ENCODE data around the gene LGR6.
"Not testable (repeated sequence)": the region's sequence is repeated elsewhere in the genome, so short reads cannot be mapped to it uniquely, and the experiment has no call there.

Gene LGR6

GRCh38 chr1:202162047-202162417 is 31.6 kb upstream of the LGR6 start:
- peak overlapping the region; percentile 91 to 100 (median 96) for H3K4me2 ChIP-seq

GRCh38 chr1:202162418-202163280 is 30.9 kb upstream of the LGR6 start:
- H3K4me3 ChIP-seq: peak overlapping the region in 6 of 10 experiments; percentile 72 to 83 (median 78); a peak in 9 of 20 replicates
- peak overlapping the region; percentile 86 to 98 (median 94); a peak in 20 of 22 replicates for H3K27ac ChIP-seq
- peaks cover 0 to 8% (median 0%) of the 10 kb centered on the region in 11 experiments; a peak in 4 of 22 replicates for H3K27me3 ChIP-seq
- peak overlapping the region; percentile 91 to 100 (median 96) for H3K4me2 ChIP-seq
- peaks cover 72 to 92% (median 85%) of the 10 kb centered on the region in 10 experiments for H3K4me1 ChIP-seq
- H3K9me3 ChIP-seq (replicated peaks in 1 of 11): no peaks in the 10 kb centered on the region
- peak overlapping the region; percentile 84 to 95 (median 89); a peak in 18 of 22 replicates for H3K9ac ChIP-seq
- no peak for TF ChIP-seq Cebpa-rat (IDR thresholded peaks at IDR 0.05)
- H3K36me3 ChIP-seq: peaks cover 5 to 17% (median 9%) of the 10 kb centered on the region in 11 experiments; a peak in 17 of 22 replicates
- H4K20me1 ChIP-seq: peaks cover 0 to 31% (median 16%) of the 10 kb centered on the region in 11 experiments; a peak in 17 of 22 replicates

More at GRCh38 chr1:202162047-202162417, 31.6 kb upstream of the LGR6 start:
- Histone ChIP-seq H3K27me3 (peaks cover 0 to 8% (median 0%) of the 10 kb centered on the region in 11 experiments; a peak in 4 of 22 replicates), H3K36me3 (peaks cover 10 to 23% (median 15%) of the 10 kb centered on the region in 11 experiments; a peak in 20 of 22 replicates), H3K9ac (peak overlapping the region; percentile 84 to 95 (median 89); a peak in 20 of 22 replicates), H3K4me1 (peaks cover 78 to 98% (median 91%) of the 10 kb centered on the region in 10 experiments), H3K9me3 (replicated peaks in 1 of 11) (no peaks in the 10 kb centered on the region), H4K20me1 (peaks cover under 1 to 36% (median 21%) of the 10 kb centered on the region in 11 experiments; a peak in 18 of 22 replicates), H3K27ac (peak overlapping the region; percentile 86 to 98 (median 94); a peak in 21 of 22 replicates), H3K4me3 (peak overlapping the region in 9 of 10 experiments; percentile 6 to 83 (median 76); a peak in 15 of 20 replicates)
- no peak for TF ChIP-seq Cebpa-rat (IDR thresholded peaks at IDR 0.05)

- H4K20me1 ChIP-seq: peaks cover 0 to 23% (median 7%) of the 10 kb centered on the region in 11 experiments; a peak in 11 of 22 replicates
- H3K4me1 ChIP-seq: peaks cover 63 to 82% (median 76%) of the 10 kb centered on the region in 10 experiments
- peak overlapping the region in 3 of 10 experiments; percentile 11 to 80 (median 78); a peak in 4 of 20 replicates for H3K4me3 ChIP-seq
- peak overlapping the region in 10 of 11 experiments; percentile 89 to 98 (median 94); a peak in 18 of 22 replicates for H3K27ac ChIP-seq
- peaks cover 0 to 8% (median 0%) of the 10 kb centered on the region in 11 experiments; a peak in 8 of 22 replicates for H3K36me3 ChIP-seq
- H3K27me3 ChIP-seq: peaks cover 0 to 8% (median 0%) of the 10 kb centered on the region in 11 experiments; a peak in 4 of 22 replicates
- no peaks in the 10 kb centered on the region for H3K9me3 ChIP-seq (replicated peaks in 1 of 11)
- H3K9ac ChIP-seq: peak overlapping the region in 10 of 11 experiments; percentile 4 to 95 (median 90); a peak in 18 of 22 replicates
- TF ChIP-seq Cebpa-rat (IDR thresholded peaks at IDR 0.05): no peak
- H3K4me2 ChIP-seq: peak overlapping the region; percentile 91 to 100 (median 96)
These were observed 30.0 kb upstream of the LGR6 start for GRCh38 chr1:202163281-202164270.

- Histone ChIP-seq H3K9ac (peak overlapping the region; percentile 4 to 92 (median 62); a peak in 19 of 22 replicates), H3K4me2 (peak overlapping the region; percentile 91 to 100 (median 96))
These were observed 29.1 kb upstream of the LGR6 start for GRCh38 chr1:202164271-202165037.

GRCh38 chr1:202165267-202165941 is 28.2 kb upstream of the LGR6 start:
- no peaks in the 10 kb centered on the region for H3K9me3 ChIP-seq (replicated peaks in 1 of 11)
- H3K27ac ChIP-seq: peak overlapping the region in 8 of 11 experiments; percentile 35 to 95 (median 48); a peak in 10 of 22 replicates
- peaks cover 54 to 64% (median 61%) of the 10 kb centered on the region in 10 experiments for H3K4me1 ChIP-seq
- H4K20me1 ChIP-seq: peaks cover 0 to 23% (median 0%) of the 10 kb centered on the region in 11 experiments; a peak in 5 of 22 replicates
- H3K4me2 ChIP-seq: peak overlapping the region; percentile 91 to 100 (median 96)
- no peak for TF ChIP-seq Cebpa-rat (IDR thresholded peaks at IDR 0.05)
- peak overlapping the region; percentile 4 to 92 (median 62); a peak in 16 of 22 replicates for H3K9ac ChIP-seq
- H3K4me3 ChIP-seq: peak overlapping the region in 6 of 10 experiments; percentile 1 to 39 (median 26); a peak in 5 of 20 replicates
- H3K36me3 ChIP-seq: no peaks in the 10 kb centered on the region
- H3K27me3 ChIP-seq: peaks cover 0 to 8% (median 0%) of the 10 kb centered on the region in 11 experiments; a peak in 4 of 22 replicates

More at GRCh38 chr1:202164271-202165037, 29.1 kb upstream of the LGR6 start:
- H3K9me3 ChIP-seq (replicated peaks in 1 of 11): no peaks in the 10 kb centered on the region
- H4K20me1 ChIP-seq: peaks cover 0 to 23% (median 0%) of the 10 kb centered on the region in 11 experiments; a peak in 7 of 22 replicates
- no peak for TF ChIP-seq Cebpa-rat (IDR thresholded peaks at IDR 0.05)
- no peaks in the 10 kb centered on the region for H3K36me3 ChIP-seq
- peaks cover 54 to 74% (median 67%) of the 10 kb centered on the region in 10 experiments for H3K4me1 ChIP-seq
- peak overlapping the region in 7 of 10 experiments; percentile 1 to 39 (median 22); a peak in 7 of 20 replicates for H3K4me3 ChIP-seq
- H3K27me3 ChIP-seq: peaks cover 0 to 8% (median 0%) of the 10 kb centered on the region in 11 experiments; a peak in 4 of 22 replicates
- H3K27ac ChIP-seq: peak overlapping the region in 9 of 11 experiments; percentile 30 to 95 (median 47); a peak in 17 of 22 replicates

GRCh38 chr1:202165942-202166843 is 27.4 kb upstream of the LGR6 start:
- Histone ChIP-seq H4K20me1 (peaks cover 0 to 23% (median 0%) of the 10 kb centered on the region in 11 experiments; a peak in 5 of 22 replicates), H3K9me3 (replicated peaks in 1 of 11) (no peaks in the 10 kb centered on the region), H3K9ac (peak overlapping the region in 4 of 11 experiments; percentile 4 to 63 (median 41); a peak in 4 of 22 replicates), H3K4me3 (no peak overlapping the region), H3K27me3 (peaks cover 0 to 8% (median 0%) of the 10 kb centered on the region in 11 experiments; a peak in 4 of 22 replicates), H3K36me3 (no peaks in the 10 kb centered on the region), H3K4me2 (peak overlapping the region; percentile 91 to 100 (median 96); a peak in 21 of 22 replicates), H3K4me1 (peaks cover 47 to 64% (median 56%) of the 10 kb centered on the region in 10 experiments), H3K27ac (no peak overlapping the region)
- TF ChIP-seq Cebpa-rat (IDR thresholded peaks at IDR 0.05): no peak

GRCh38 chr1:202167054-202167453 is 26.5 kb upstream of the LGR6 start:
- H3K4me2 ChIP-seq; H3K27ac ChIP-seq; H3K9me3 ChIP-seq (replicated peaks in 1 of 11); H3K4me3 ChIP-seq; H3K36me3 ChIP-seq; H3K9ac ChIP-seq; H3K27me3 ChIP-seq: not testable (repeated sequence)
- peaks cover 38 to 59% (median 48%) of the 10 kb centered on the region in 10 experiments for H3K4me1 ChIP-seq
- peaks cover 0 to 23% (median 0%) of the 10 kb centered on the region in 11 experiments; a peak in 5 of 22 replicates for H4K20me1 ChIP-seq
